ENCODE results near the gene CARHSP1.
"Not testable (repeated sequence)": the region's sequence is repeated elsewhere in the genome, so short reads cannot be mapped to it uniquely, and the experiment has no call there.

The CARHSP1 gene

GRCh38 chr16:8819411-8820034 lies 49.3 kb downstream of the CARHSP1 start:
- no peak for DNase-seq

- no peak for DNase-seq
These were observed 50.1 kb downstream of the CARHSP1 start for GRCh38 chr16:8818504-8819270.

DNA sequence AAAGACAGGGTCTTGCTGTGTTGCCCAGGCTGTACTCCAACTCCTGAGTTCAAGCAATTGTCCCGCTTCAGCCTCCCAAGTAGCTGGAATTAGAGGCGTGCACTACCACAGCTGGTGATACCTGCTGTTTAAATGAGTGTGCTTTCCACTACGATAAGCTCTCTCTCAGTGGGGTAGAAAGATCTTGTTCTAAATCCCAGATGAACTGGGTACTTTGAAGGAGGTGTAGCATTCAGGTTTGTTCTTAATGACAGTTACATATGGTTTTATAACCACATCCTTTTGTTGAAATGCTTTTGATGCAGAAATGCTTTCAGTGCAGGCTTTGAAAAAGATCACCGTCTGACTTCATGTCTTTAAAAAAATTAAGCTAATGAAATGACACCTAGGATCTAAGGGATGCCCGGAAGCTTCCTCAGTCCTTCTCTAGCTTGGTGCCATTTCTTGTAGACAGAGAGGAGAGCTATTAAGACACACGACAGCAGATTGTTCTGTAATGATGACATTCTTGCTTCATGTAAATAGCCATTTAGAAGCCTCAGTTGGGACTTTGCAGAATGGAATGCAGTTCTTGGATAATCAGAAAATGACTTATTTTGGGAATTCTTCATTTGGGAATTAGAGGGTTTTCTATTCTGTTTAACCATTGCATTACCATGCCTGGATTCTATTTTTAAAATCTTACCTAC lies 51.7 kb downstream of the CARHSP1 start:
- no peak for DNase-seq

- DNase-seq, result no peak
These were observed 54.6 kb downstream of the CARHSP1 start for GRCh38 chr16:8814095-8814806.

GRCh38 chr16:8812162-8812843 lies 56.5 kb downstream of the CARHSP1 start:
- no peak for DNase-seq

- DNase-seq, result no peak
These were observed 60.0 kb downstream of the CARHSP1 start for GRCh38 chr16:8808613-8809353.

- no peak for DNase-seq
These were observed 60.8 kb downstream of the CARHSP1 start for GRCh38 chr16:8808009-8808408.

DNA sequence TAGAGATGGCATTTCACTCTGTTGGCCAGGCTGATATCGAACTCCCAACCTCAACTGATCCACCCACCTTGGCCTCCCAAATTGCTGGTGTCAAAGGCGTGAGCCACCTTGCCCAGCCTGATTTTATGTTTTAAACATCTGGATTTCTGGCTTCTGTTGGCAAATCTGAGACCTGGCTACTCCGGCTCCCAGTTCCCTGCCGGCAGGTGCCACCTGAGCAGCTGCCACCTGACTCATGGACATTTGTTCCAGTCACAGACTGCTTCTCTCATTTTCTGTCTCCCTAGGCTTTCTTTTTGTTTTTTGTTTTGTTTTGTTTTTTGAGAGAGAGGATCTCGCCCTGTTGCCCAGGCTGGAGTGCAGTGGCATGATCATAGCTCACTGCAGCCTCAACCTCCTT lies 61.6 kb downstream of the CARHSP1 start:
- DNase-seq, result no peak

GRCh38 chr16:8806272-8806983 lies 62.4 kb downstream of the CARHSP1 start:
- DNase-seq, result no peak

DNA sequence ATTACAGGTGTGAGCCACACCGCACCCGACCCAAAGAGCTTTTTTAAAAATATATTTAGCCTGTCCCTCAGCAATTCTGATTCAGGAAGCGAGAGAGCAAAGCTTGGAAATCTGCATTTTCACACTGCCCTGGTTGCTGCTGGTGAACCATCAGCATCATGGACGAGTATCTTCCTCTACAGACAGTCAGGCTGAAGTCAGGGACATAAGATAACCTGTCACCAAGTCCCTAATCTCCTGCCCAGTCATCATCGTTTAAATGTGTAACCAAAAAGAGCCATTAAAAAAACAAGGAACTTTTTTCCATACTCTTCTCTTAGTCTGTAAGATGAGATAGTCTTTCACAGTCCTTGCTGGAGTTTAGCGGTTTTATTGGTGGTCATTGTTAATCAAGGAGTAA lies 64.5 kb downstream of the CARHSP1 start:
- DNase-seq, result no peak

DNA sequence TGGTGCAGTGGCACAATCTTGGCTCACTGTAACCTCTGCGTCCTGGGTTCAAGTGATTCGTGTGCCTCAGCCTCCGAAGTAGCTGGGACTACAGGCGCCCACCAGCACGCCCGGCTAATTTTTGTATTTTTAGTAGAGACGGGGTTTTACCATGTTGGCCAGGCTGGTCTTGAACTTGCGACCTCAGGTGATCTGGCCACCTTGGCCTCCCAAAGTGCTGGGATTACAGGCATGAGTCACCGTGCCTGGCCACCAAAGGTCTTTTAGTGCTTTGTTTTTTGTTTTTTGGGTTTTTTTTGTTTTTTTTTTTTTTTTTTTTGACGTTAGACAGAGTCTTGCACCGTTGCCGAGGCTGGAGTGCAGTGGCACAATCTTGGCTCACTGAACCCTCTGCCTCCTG lies 65.1 kb downstream of the CARHSP1 start:
- DNase-seq, result not testable (repeated sequence)

Data from GDM1 (cell line).